Breast epithelium (tissue), 3 donors: ENCODE data around the gene CRYBG2.

ENCODE experiments used
- POLR2A ChIP-seq: fragments of 450-650 bp; IDR thresholded peaks from one replicate; pipeline ENCODE4 v1.6.1; 2016; ENCODE audit warnings: antibody characterized with exemption, mild to moderate bottlenecking, moderate library complexity
- POLR2AphosphoS5 ChIP-seq, 3 donors: sonication (generic); formaldehyde crosslinking; IDR thresholded peaks; one replicate each; pipeline ENCODE4 v1.6.1; 2017; ENCODE audit warnings: antibody characterized with exemption in 3 of 3

DNA sequence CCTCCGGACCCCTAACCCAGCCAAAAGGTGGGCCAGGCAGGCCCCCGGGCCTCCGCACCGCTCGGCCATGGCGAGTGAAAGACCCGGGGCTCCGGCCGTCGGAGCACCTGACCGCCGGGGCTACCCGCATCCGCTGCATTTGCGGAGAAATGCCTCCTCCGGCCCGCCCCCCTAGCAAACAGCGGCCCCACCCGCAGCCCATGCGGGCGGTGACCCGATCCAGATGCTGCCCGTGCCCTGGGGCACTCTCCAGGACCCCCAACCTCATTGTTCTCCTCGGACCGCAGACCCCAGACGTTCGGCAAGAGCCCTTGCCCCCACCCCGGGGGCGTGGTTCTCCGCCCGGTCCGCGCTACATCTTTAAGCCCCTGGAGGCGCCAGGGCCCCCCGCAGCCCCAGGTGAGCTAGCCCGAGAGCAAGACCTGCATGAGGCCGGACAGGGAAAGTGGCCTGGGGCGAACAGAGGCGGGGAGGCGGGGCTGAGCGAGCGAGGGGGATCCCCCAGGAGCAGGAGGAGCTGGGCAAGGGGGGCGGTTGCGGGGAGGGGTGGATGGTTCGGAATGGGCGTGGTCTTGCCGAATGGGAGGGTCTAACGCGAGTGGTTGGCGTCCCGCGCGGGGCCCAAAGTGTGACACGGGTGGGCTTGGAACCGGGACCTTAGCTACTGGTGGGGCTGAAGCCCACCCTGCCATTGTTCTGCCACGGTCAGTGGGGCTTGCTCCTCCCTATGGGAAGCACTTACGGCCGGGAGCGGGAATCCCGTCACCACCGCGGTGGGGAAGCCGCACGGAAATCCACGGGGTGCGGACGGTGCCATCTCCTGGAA is 6.3 kb upstream of the CRYBG2 start:
- TF ChIP-seq POLR2A (no peak), POLR2AphosphoS5 (IDR thresholded peaks at IDR 0.05) (no peak)
